Fibroblast of lung (primary cell): ENCODE results near the gene LRRC36.

Experiments
- EZH2 ChIP-seq: IDR thresholded peaks from 2 replicates; pipeline ENCODE4 v1.5.1; 2012; ENCODE audit warnings: low read length, control low read depth, mild to moderate bottlenecking; ENCODE audit errors: missing control alignments
- TF ChIP-seq, protein P1 (sequence below), 2 donors: IDR thresholded peaks in 1 of 2; conservative IDR thresholded peaks in 1 of 2; 1 replicate in 1 of 2; 2 replicates in 1 of 2; pipeline ENCODE4 v1.5.1; 2011 to 2012; ENCODE audit warnings: low read length in 2 of 2, control low read depth in 1 of 2, inconsistent platforms in 1 of 2, low read depth in 1 of 2, mild to moderate bottlenecking in 1 of 2

DNA sequence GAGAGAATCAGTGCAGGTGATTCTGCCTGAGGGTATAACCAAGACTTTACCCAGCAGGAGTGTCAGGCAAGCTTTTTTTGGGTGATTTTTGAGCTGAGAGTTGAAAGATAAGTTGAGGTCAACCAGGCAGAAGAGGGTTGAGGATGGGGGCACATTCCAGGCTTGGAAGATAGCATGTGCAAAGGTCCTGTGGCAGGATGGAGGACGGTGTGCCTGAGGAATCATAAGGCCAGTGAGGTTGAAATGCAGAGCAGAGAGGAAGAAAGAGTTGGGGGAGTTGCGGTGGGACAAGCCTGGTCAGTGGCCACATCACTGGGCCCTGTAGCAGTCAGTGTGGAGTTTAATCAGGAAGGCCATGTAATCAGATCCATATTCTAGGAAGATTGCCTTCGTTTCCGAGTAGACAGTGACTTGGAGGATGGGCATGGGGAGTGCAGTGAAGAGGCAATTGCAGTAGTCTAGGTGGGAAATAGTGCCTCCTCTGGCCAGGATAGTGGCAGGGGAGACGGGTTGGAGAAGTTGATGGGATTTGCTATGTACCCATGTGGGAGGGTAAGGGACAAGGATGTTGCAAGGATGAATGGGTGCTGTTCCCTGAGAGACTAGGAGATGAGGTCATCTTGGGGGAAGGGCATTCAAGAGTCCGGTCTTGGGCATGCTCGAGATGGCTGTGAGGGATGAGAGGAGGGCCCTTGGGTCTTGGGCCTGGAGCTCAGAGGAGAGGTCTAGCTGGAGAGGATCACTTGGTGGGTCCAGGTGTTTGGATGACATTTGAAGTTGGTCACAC is 43.4 kb upstream of the LRRC36 start:
- TF ChIP-seq, protein P1, sequence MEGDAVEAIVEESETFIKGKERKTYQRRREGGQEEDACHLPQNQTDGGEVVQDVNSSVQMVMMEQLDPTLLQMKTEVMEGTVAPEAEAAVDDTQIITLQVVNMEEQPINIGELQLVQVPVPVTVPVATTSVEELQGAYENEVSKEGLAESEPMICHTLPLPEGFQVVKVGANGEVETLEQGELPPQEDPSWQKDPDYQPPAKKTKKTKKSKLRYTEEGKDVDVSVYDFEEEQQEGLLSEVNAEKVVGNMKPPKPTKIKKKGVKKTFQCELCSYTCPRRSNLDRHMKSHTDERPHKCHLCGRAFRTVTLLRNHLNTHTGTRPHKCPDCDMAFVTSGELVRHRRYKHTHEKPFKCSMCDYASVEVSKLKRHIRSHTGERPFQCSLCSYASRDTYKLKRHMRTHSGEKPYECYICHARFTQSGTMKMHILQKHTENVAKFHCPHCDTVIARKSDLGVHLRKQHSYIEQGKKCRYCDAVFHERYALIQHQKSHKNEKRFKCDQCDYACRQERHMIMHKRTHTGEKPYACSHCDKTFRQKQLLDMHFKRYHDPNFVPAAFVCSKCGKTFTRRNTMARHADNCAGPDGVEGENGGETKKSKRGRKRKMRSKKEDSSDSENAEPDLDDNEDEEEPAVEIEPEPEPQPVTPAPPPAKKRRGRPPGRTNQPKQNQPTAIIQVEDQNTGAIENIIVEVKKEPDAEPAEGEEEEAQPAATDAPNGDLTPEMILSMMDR (conservative IDR thresholded peaks at IDR 0.05 in 1 of 2, IDR thresholded peaks at IDR 0.05 in 1 of 2; ENCODE audit: low read depth in 1 of 2, low read length in 2 of 2): no peak
- TF ChIP-seq EZH2: no peak
